OCI-LY1 (cell line): ENCODE results near the gene CDH20.

ENCODE experiments used
- H2AFZ ChIP-seq: fragments of 200-600 bp; sonication (generic), shearing (Covaris generic); 2 replicates; pipeline ENCODE4 v1.6.0; 2014; ENCODE audit warnings: antibody characterized with exemption, mild to moderate bottlenecking, low read length
- H3F3A ChIP-seq: fragments of 200-600 bp; sonication (generic), shearing (Covaris generic); 2 replicates; pipeline ENCODE4 v1.6.0; 2014; ENCODE audit warnings: mild to moderate bottlenecking, antibody characterized with exemption, low read length, moderate library complexity; ENCODE audit not compliant: insufficient read depth
- H3K27ac ChIP-seq: fragments of 200-600 bp; sonication (generic); 2 replicates; pipeline ENCODE4 v1.5.1; 2014; ENCODE audit warnings: low read length, mixed run types, mild to moderate bottlenecking, low read depth; ENCODE audit not compliant: poor library complexity, severe bottlenecking
- H3K27me3 ChIP-seq: fragments of 200-600 bp; sonication (generic); 2 replicates; pipeline ENCODE4 v1.6.0; 2014; ENCODE audit warnings: antibody characterized with exemption, mild to moderate bottlenecking, low read length, moderate library complexity; ENCODE audit not compliant: insufficient read depth
- H3K36me3 ChIP-seq: fragments of 200-600 bp; sonication (generic); 2 replicates; pipeline ENCODE4 v1.6.1; 2014; ENCODE audit warnings: mild to moderate bottlenecking, antibody characterized with exemption, low read length, moderate library complexity, mixed read lengths; ENCODE audit not compliant: insufficient read depth
- H3K4me1 ChIP-seq: fragments of 200-600 bp; sonication (generic); 2 replicates; pipeline ENCODE4 v1.5.1; 2014; ENCODE audit warnings: mild to moderate bottlenecking, low read length, moderate library complexity; ENCODE audit not compliant: insufficient read depth, severe bottlenecking
- H3K4me2 ChIP-seq: fragments of 200-600 bp; sonication (generic), shearing (Covaris generic); 2 replicates; pipeline ENCODE4 v1.6.1; 2014; ENCODE audit warnings: low read length
- H3K4me3 ChIP-seq: fragments of 200-600 bp; sonication (generic); 2 replicates; pipeline ENCODE4 v1.5.1; 2014; ENCODE audit warnings: low read length, low read depth, mild to moderate bottlenecking, mixed read lengths; ENCODE audit not compliant: poor library complexity, severe bottlenecking
- H3K79me2 ChIP-seq: fragments of 200-600 bp; shearing (Covaris generic); 2 replicates; pipeline ENCODE4 v1.6.1; 2016; ENCODE audit warnings: mixed run types, low read length, mixed read lengths; ENCODE audit not compliant: insufficient read depth
- H3K9ac ChIP-seq: fragments of 200-600 bp; sonication (generic), shearing (Covaris generic); 2 replicates; pipeline ENCODE4 v1.6.1; 2014; ENCODE audit warnings: mild to moderate bottlenecking, low read length, mixed read lengths
- H3K9me2 ChIP-seq: fragments of 200-600 bp; sonication (generic), shearing (Covaris generic); 2 replicates; pipeline ENCODE4 v1.6.1; 2014; ENCODE audit warnings: low read depth, mild to moderate bottlenecking, low read length, mixed read lengths
- H3K9me3 ChIP-seq: fragments of 200-600 bp; shearing (Covaris generic); 2 replicates; pipeline ENCODE4 v1.6.1; 2014; ENCODE audit warnings: low read length, mixed read lengths
- H4K20me1 ChIP-seq: fragments of 200-600 bp; sonication (generic), shearing (Covaris generic); 2 replicates; pipeline ENCODE4 v1.6.0; 2016; ENCODE audit warnings: mild to moderate bottlenecking, low read length; ENCODE audit not compliant: insufficient read depth
- EZH2 ChIP-seq: fragments of 200-600 bp; sonication (generic), shearing (Covaris generic); IDR thresholded peaks from 2 replicates; pipeline ENCODE4 v1.8.0; 2017; ENCODE audit warnings: borderline replicate concordance, mixed run types, mild to moderate bottlenecking, antibody characterized with exemption, low read length, moderate library complexity, mixed read lengths
- TF ChIP-seq, protein P1 (sequence below): fragments of 200-600 bp; sonication (generic), shearing (Covaris generic); IDR thresholded peaks from 2 replicates; pipeline ENCODE4 v1.5.1; 2017; ENCODE audit warnings: mild to moderate bottlenecking, antibody characterized with exemption, low read length, moderate library complexity, mixed read lengths

Gene CDH20

DNA sequence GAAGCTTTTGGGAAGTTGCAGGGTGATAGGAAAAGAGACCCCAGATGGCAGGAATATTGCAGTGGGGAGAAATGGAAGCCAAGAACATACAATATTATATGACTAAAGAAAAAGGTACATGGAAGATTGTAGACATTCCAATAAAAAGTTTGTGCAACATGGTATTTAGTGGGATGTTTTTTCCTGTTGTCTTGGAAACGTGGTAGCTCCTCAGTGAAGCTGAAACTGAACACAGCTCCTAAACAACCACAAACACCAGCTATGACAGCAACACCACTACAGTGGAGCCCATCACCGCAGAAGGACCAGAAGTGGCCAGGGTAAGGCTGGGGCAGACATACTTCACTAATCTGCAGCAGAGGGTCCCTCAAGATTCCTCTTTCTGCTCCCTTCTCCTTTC lies 246.8 kb downstream of the CDH20 start:
- Histone ChIP-seq H3K27ac (no peak overlapping the region), H2AFZ (no peak overlapping the region), H3K4me1 (no peaks in the 10 kb centered on the region), H3F3A (no peaks in the 10 kb centered on the region), H3K9me3 (no peaks in the 10 kb centered on the region), H3K4me2 (no peak overlapping the region), H3K9ac (no peak overlapping the region), H3K4me3 (no peak overlapping the region), H3K9me2 (no peaks in the 10 kb centered on the region), H3K27me3 (no peaks in the 10 kb centered on the region), H3K36me3 (no peaks in the 10 kb centered on the region), H4K20me1 (no peaks in the 10 kb centered on the region), H3K79me2 (no peaks in the 10 kb centered on the region)
- no peak for TF ChIP-seq EZH2
- TF ChIP-seq, protein P1, sequence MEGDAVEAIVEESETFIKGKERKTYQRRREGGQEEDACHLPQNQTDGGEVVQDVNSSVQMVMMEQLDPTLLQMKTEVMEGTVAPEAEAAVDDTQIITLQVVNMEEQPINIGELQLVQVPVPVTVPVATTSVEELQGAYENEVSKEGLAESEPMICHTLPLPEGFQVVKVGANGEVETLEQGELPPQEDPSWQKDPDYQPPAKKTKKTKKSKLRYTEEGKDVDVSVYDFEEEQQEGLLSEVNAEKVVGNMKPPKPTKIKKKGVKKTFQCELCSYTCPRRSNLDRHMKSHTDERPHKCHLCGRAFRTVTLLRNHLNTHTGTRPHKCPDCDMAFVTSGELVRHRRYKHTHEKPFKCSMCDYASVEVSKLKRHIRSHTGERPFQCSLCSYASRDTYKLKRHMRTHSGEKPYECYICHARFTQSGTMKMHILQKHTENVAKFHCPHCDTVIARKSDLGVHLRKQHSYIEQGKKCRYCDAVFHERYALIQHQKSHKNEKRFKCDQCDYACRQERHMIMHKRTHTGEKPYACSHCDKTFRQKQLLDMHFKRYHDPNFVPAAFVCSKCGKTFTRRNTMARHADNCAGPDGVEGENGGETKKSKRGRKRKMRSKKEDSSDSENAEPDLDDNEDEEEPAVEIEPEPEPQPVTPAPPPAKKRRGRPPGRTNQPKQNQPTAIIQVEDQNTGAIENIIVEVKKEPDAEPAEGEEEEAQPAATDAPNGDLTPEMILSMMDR, result no peak

DNA sequence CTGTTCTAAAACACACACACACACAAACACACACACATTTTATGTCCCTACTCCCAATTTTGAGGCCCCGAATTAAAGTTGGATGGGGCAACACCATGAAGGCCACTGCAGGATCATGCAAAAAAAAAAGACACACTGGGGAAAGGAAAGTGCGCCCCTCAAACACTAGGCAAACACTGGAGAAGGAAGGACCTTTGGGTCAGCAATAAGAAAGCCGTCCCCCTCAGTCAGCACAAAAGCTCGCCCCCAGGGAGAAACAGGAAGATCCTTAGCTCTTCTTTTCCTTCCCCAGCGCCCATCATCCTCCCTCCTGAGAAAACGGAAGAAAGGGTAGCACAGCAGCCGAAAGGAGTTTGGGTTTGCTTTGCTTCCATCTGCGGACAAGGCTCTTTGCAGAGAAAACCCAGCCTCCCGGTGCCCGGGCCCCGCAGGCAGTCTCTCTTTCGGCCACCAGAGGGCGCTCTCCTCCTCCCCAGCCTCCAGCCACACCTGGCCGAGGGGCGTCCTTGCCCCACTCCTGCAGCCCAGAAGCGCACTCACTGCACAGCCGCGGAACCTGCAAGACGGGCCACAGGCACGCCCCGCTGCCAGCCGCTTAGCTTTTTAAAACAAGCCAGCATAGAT lies 248.5 kb downstream of the CDH20 start:
- Histone ChIP-seq H4K20me1 (no peaks in the 10 kb centered on the region), H3K27ac (no peak overlapping the region), H3F3A (no peaks in the 10 kb centered on the region), H3K36me3 (no peaks in the 10 kb centered on the region), H3K4me2 (no peak overlapping the region), H3K4me3 (no peak overlapping the region), H3K9me2 (no peaks in the 10 kb centered on the region), H3K9ac (no peak overlapping the region), H3K4me1 (no peaks in the 10 kb centered on the region), H3K79me2 (no peaks in the 10 kb centered on the region), H2AFZ (no peak overlapping the region), H3K9me3 (no peaks in the 10 kb centered on the region), H3K27me3 (peaks cover 3% of the 10 kb centered on the region; the same call in 1 of the 2 replicates)
- no peak for TF ChIP-seq EZH2
- TF ChIP-seq, protein P1, result peak; percentile 86

DNA sequence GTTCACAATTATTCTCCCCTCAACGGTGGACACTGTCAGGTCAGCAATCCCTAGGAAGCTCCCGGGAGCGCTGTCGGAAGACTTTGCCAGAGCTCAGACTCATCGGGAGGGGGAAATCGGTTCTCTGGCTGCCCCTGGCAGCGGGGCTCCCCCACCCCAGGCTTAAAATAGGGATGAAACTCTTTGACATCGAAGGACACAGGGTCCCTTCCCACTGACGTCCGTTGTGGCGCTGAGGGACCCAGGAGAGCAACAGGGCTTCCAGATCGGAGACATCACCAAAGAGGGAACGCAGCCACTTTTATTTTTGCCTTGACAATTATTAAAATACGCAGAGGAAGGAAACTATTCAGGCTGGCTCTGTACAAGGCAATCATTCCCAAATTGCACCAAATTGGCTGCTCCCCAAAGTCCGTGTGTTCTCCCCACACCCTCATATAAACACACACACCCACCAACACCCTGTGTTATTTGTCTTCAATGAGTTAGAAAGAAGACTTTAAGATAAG lies 249.0 kb downstream of the CDH20 start:
- no peaks in the 10 kb centered on the region for H3K9me2 ChIP-seq
- no peak overlapping the region for H3K4me2 ChIP-seq
- no peak overlapping the region for H2AFZ ChIP-seq
- H3K36me3 ChIP-seq, result no peaks in the 10 kb centered on the region
- no peaks in the 10 kb centered on the region for H4K20me1 ChIP-seq
- TF ChIP-seq, protein P1, result no peak
- no peak for TF ChIP-seq EZH2
- no peaks in the 10 kb centered on the region for H3K79me2 ChIP-seq
- no peaks in the 10 kb centered on the region for H3K9me3 ChIP-seq
- H3K4me1 ChIP-seq, result no peaks in the 10 kb centered on the region
- H3K9ac ChIP-seq, result no peak overlapping the region
- no peaks in the 10 kb centered on the region for H3F3A ChIP-seq
- H3K27me3 ChIP-seq, result peaks cover 3% of the 10 kb centered on the region; the same call in 1 of the 2 replicates
- H3K4me3 ChIP-seq, result no peak overlapping the region
- H3K27ac ChIP-seq, result no peak overlapping the region
